Memory B cell (primary cell): ENCODE data around the gene RYK.

ENCODE experiments used
- ATAC-seq: fragments of 150-1000 bp; cut with Tn5 transposase; 2 replicates; pipeline ENCODE4 v1.10.0; 2021; ENCODE audit warnings: low read depth, mild to moderate bottlenecking, moderate library complexity
- DNase-seq, 2 donors: peaks; one replicate each; pipeline ENCODE4 v3.0.0; 2022; ENCODE audit warnings: low spot score in 2 of 2
- H3K27ac Mint-ChIP-seq: one replicate; pipeline ENCODE4 v1.8.0; 2022; ENCODE audit warnings: mild to moderate bottlenecking, moderate library complexity, mixed read lengths
- H3K27me3 Mint-ChIP-seq: one replicate; pipeline ENCODE4 v1.8.0; 2022; ENCODE audit warnings: mixed read lengths
- H3K36me3 Mint-ChIP-seq: one replicate; pipeline ENCODE4 v1.8.0; 2022; ENCODE audit warnings: mild to moderate bottlenecking, mixed read lengths
- H3K4me1 Mint-ChIP-seq: one replicate; pipeline ENCODE4 v1.8.0; 2022; ENCODE audit warnings: mixed read lengths
- H3K4me3 Mint-ChIP-seq: one replicate; pipeline ENCODE4 v1.8.0; 2022; ENCODE audit warnings: mild to moderate bottlenecking, moderate library complexity, mixed read lengths
- H3K9me3 Mint-ChIP-seq: one replicate; pipeline ENCODE4 v1.8.0; 2022; ENCODE audit warnings: mixed read lengths

Gene RYK

GRCh38 chr3:134136604-134137003 lies 114.1 kb downstream of the RYK start:
- Mint-ChIP-seq H3K27ac (no peak overlapping the region), H3K4me1 (peaks cover 5% of the 10 kb centered on the region), H3K9me3 (peaks cover 14% of the 10 kb centered on the region), H3K27me3 (peaks cover 4% of the 10 kb centered on the region), H3K4me3 (no peak overlapping the region), H3K36me3 (peaks cover 25% of the 10 kb centered on the region)
- ATAC-seq (no peak), DNase-seq (no peak)

- no peak for DNase-seq
- Mint-ChIP-seq H3K4me3 (no peak overlapping the region), H3K36me3 (peaks cover 18% of the 10 kb centered on the region)
Measured at GRCh38 chr3:134134698-134135415, 115.8 kb downstream of the RYK start.

GRCh38 chr3:134134240-134134639 lies 116.4 kb downstream of the RYK start:
- peaks cover 5% of the 10 kb centered on the region for H3K4me1 Mint-ChIP-seq
- peaks cover 15% of the 10 kb centered on the region for H3K36me3 Mint-ChIP-seq
- DNase-seq (no peak), ATAC-seq (no peak)
- peaks cover 16% of the 10 kb centered on the region for H3K9me3 Mint-ChIP-seq
- no peak overlapping the region for H3K27ac Mint-ChIP-seq
- no peak overlapping the region for H3K4me3 Mint-ChIP-seq
- peaks cover 4% of the 10 kb centered on the region for H3K27me3 Mint-ChIP-seq

More at GRCh38 chr3:134134698-134135415, 115.8 kb downstream of the RYK start:
- Mint-ChIP-seq H3K27ac (no peak overlapping the region), H3K27me3 (peaks cover 4% of the 10 kb centered on the region), H3K4me1 (peaks cover 5% of the 10 kb centered on the region), H3K9me3 (peaks cover 16% of the 10 kb centered on the region)
- no peak for ATAC-seq

GRCh38 chr3:134132961-134133360 lies 117.7 kb downstream of the RYK start:
- DNase-seq: no peak
- peaks cover 12% of the 10 kb centered on the region for H3K36me3 Mint-ChIP-seq
- peaks cover 5% of the 10 kb centered on the region for H3K4me1 Mint-ChIP-seq
- H3K27me3 Mint-ChIP-seq: peaks cover 4% of the 10 kb centered on the region
- H3K4me3 Mint-ChIP-seq: no peak overlapping the region
- no peak for ATAC-seq
- H3K9me3 Mint-ChIP-seq: peaks cover 15% of the 10 kb centered on the region
- no peak overlapping the region for H3K27ac Mint-ChIP-seq

- no peak overlapping the region for H3K27ac Mint-ChIP-seq
- H3K4me1 Mint-ChIP-seq: no peaks in the 10 kb centered on the region
Measured at GRCh38 chr3:134126153-134126552, 124.5 kb downstream of the RYK start.

GRCh38 chr3:134114726-134115125 lies 135.9 kb downstream of the RYK start:
- no peaks in the 10 kb centered on the region for H3K27me3 Mint-ChIP-seq
- H3K4me3 Mint-ChIP-seq: no peak overlapping the region
- no peak for DNase-seq
- no peak for ATAC-seq
- peaks cover 23% of the 10 kb centered on the region for H3K9me3 Mint-ChIP-seq
- no peaks in the 10 kb centered on the region for H3K4me1 Mint-ChIP-seq
- no peak overlapping the region for H3K27ac Mint-ChIP-seq
- H3K36me3 Mint-ChIP-seq: peaks cover 2% of the 10 kb centered on the region

More at GRCh38 chr3:134126153-134126552, 124.5 kb downstream of the RYK start:
- H3K36me3 Mint-ChIP-seq: peaks cover 14% of the 10 kb centered on the region
- H3K9me3 Mint-ChIP-seq: peaks cover 15% of the 10 kb centered on the region
- no peak for ATAC-seq
- no peak for DNase-seq
- H3K4me3 Mint-ChIP-seq: no peak overlapping the region
- H3K27me3 Mint-ChIP-seq: no peaks in the 10 kb centered on the region

- H3K4me3 Mint-ChIP-seq: no peak overlapping the region
- ATAC-seq: no peak
- H3K36me3 Mint-ChIP-seq: peaks cover 1% of the 10 kb centered on the region
- H3K27me3 Mint-ChIP-seq: peaks cover 3% of the 10 kb centered on the region
- H3K27ac Mint-ChIP-seq: no peak overlapping the region
- peaks cover 9% of the 10 kb centered on the region for H3K9me3 Mint-ChIP-seq
- DNase-seq: no peak
- no peaks in the 10 kb centered on the region for H3K4me1 Mint-ChIP-seq
Measured at GRCh38 chr3:134111616-134112015, 139.0 kb downstream of the RYK start.

GRCh38 chr3:134110963-134111362 lies 139.7 kb downstream of the RYK start:
- Mint-ChIP-seq H3K27ac (no peak overlapping the region), H3K27me3 (peaks cover 3% of the 10 kb centered on the region), H3K9me3 (peaks cover 9% of the 10 kb centered on the region), H3K36me3 (peaks cover 1% of the 10 kb centered on the region), H3K4me1 (no peaks in the 10 kb centered on the region), H3K4me3 (no peak overlapping the region)
- DNase-seq: no peak
- ATAC-seq: no peak
